Measurements from ENCODE around the gene DDX42.
A peak's percentile ranks its signal among the peaks of the same experiment; 100 is the strongest.

DDX42 gene

DNA sequence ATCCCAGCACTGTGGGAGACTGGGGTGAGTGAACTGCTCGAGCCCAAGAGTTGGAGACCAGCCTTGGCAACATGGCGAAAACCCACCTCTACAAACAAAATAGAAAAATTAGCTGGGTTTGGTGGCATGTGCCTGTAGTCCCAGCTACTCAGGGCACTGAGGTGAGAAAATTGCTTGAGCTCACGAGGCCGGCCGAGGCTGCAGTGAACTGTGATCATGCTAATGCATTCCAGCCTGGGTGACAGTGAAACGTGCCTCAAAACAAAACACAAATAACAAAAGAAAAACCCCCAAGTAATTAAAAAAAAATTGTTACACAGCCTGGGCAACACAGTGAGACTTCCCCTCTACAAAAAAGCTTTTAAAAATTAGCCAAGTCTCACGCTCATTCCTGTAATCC lies 5.5 kb upstream of the DDX42 start:
- H3K4me3 ChIP-seq (ENCODE audit: low read depth, low read length): no peak overlapping the region
- no peak for TF ChIP-seq CTCF (IDR thresholded peaks at IDR 0.05; ENCODE audit: low read depth, low read length)
- H3K27ac ChIP-seq: no peak overlapping the region
- peaks cover 61% of the 10 kb centered on the region for H3K36me3 ChIP-seq
- H3K27me3 ChIP-seq (ENCODE audit: insufficient read depth, low read depth, severe bottlenecking): no peaks in the 10 kb centered on the region
- no peaks in the 10 kb centered on the region for H3K9me3 ChIP-seq (ENCODE audit: severe bottlenecking)
- DNase-seq: no peak

GRCh38 chr17:63772801-63773271 lies 1.1 kb upstream of the DDX42 start:
- H3K27ac ChIP-seq: peak overlapping the region; percentile 98
- no peak for DNase-seq
- H3K36me3 ChIP-seq: peaks cover 60% of the 10 kb centered on the region

DNA sequence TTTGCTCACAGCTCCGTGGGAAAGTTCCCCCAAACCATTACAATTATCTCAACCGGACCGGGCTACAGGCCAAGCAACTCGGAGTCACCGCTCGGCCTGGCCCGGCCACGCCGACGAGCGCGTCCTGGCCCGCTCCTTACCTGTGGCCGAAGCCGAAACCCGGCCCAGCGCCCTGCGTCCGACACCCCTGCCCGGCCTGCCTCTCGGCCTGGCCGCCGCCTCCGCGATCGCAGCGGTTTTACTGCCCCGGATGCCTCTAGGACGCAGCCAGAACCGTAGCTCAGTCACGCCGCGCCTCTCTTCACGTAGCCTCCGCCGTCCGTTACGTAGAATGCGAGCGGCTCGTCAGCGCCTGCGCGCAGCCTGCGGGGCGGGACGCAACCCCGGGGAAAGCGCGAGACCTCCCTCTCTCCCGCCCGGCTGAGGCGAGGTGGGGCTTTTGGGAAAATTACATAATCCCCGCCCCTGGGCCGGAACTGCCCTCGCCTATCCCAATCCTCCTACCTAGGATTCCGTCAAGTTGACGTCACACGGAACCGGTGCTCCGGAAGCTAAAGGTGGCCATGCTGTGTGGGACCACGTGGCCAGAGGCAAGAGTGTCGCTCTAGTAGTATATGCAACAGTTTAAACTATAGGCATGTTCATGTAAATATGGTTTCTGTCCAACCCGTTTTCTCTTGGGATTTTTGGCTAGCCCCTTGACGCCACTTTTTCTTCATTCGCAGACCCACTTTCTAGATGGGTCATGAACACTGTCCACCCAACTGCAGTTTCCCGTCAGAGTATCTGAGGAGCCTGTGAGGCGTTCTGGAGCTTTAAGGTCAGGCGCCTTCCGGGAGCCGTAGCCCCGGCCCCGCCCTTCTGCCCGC lies 464 bp upstream of the DDX42 start, which contains the start of gene CCDC47:
Gene CCDC47, minus strand, starts transcription at position 326 of the 869 bp plus-strand sequence. CDS start 7,422 bp downstream, outside the sequence.
- no peaks in the 10 kb centered on the region for H3K9me3 ChIP-seq (ENCODE audit: severe bottlenecking)
- TF ChIP-seq CTCF (IDR thresholded peaks at IDR 0.05; ENCODE audit: low read depth, low read length): no peak
- peak; percentile 100 for DNase-seq
- no peaks in the 10 kb centered on the region for H3K27me3 ChIP-seq (ENCODE audit: insufficient read depth, low read depth, severe bottlenecking)
- H3K36me3 ChIP-seq: peaks cover 61% of the 10 kb centered on the region
- peak within 1 kb of the TSS; percentile 94 for H3K4me3 ChIP-seq (ENCODE audit: low read depth, low read length)
- peak within 1 kb of the TSS; percentile 98 for H3K27ac ChIP-seq

More at GRCh38 chr17:63772801-63773271, 1.1 kb upstream of the DDX42 start:
- Histone ChIP-seq H3K4me3 (ENCODE audit: low read depth, low read length) (peak overlapping the region; percentile 94), H3K27me3 (ENCODE audit: insufficient read depth, low read depth, severe bottlenecking) (no peaks in the 10 kb centered on the region), H3K9me3 (ENCODE audit: severe bottlenecking) (no peaks in the 10 kb centered on the region)
- no peak for TF ChIP-seq CTCF (IDR thresholded peaks at IDR 0.05; ENCODE audit: low read depth, low read length)

DNA sequence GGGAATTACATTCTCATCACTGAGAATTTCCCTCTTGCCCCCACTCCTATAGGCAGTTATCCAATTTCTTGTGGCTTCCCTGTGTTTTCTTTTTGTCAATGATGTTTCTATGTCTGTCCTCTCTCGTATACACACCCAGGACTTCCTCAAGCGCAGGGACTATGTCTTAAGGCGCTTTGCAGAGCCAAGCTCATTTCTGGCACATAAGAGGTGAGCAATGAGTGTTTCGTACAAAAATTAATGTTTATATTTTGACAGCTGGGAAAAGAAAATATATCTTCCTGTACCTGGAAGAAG lies 947 bp downstream of the DDX42 start:
- no peaks in the 10 kb centered on the region for H3K27me3 ChIP-seq (ENCODE audit: insufficient read depth, low read depth, severe bottlenecking)
- peak overlapping the region; percentile 98 for H3K27ac ChIP-seq
- H3K36me3 ChIP-seq: peaks cover 71% of the 10 kb centered on the region
- H3K4me3 ChIP-seq (ENCODE audit: low read depth, low read length): peak overlapping the region; percentile 94
- H3K9me3 ChIP-seq (ENCODE audit: severe bottlenecking): no peaks in the 10 kb centered on the region
- no peak for TF ChIP-seq CTCF (IDR thresholded peaks at IDR 0.05; ENCODE audit: low read depth, low read length)
- DNase-seq: no peak

DNA sequence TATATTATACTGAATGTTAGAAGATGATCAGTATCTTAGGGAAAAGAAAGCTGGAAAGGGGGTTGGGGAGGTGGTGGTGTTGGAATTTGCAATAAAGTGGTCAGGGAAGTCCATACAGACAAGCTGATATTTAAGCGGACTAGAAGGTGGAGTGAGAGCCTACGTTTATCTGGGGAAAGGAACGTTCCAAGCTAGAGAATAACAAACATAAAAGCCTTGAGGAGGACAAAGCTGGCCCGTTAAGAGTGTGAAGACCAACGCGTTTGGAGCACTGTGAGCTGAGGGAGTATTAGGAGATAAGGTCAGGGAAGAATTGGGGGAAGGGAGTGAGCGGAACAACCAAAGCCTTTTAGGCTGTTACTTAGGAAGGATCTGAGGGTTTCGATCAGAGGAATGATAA lies 1.4 kb downstream of the DDX42 start:
- DNase-seq: no peak
- Histone ChIP-seq H3K36me3 (peaks cover 71% of the 10 kb centered on the region), H3K9me3 (ENCODE audit: severe bottlenecking) (no peaks in the 10 kb centered on the region), H3K4me3 (ENCODE audit: low read depth, low read length) (peak overlapping the region; percentile 94), H3K27me3 (ENCODE audit: insufficient read depth, low read depth, severe bottlenecking) (no peaks in the 10 kb centered on the region), H3K27ac (peak overlapping the region; percentile 98; the same call in 1 of the 2 replicates)
- TF ChIP-seq CTCF (IDR thresholded peaks at IDR 0.05; ENCODE audit: low read depth, low read length): no peak
